GM18502 (cell line): ENCODE results near the gene PTGFRN.

Experiments used
- ATAC-seq: cut with Tn5 transposase; IDR thresholded peaks from one replicate; pipeline ENCODE4 v1.9.1; 2021; ENCODE audit warnings: mild to moderate bottlenecking; ENCODE audit not compliant: unreplicated experiment, poor library complexity

The PTGFRN gene

DNA sequence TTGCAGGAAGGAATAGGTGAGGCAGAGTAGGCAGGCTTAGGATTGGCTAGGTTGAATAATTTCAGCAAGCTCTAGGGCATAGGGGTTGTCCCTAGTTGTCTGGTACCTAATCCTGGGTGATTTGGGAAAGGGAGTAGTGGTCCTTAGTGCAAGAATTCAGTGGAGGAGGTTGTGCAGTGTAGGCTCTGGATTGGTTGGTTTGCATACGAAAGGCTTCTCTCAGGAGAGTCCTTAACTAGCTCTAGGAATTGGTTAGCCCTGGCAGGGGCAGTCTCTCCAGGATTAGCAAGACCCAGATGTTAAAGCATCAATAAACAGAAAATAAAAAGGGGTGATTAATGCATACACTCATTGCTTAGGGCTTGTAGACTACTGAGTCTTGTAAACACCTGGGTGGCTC, 82.2 kb downstream of the PTGFRN start:
- no peak for ATAC-seq

GRCh38 chr1:116993286-116993685, 83.6 kb downstream of the PTGFRN start:
- ATAC-seq = no peak

DNA sequence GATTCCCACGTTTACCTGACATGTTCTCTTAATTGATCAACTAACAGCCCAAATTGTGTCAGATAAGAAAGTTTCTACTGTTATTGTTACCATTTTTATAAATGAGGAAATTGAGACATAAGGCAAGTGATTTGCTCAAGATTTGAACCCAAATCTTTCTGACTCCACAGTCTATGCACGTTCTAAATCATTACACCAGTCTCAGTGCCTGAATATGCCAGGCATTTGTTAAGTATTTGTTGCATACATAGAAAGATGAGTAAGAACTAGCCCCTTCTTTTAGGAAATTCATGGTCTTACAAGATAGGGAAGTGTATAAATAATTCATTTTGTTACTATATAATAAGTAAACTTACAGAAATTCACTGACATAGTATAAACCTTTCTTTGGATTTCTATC, 84.7 kb downstream of the PTGFRN start:
- no peak for ATAC-seq

DNA sequence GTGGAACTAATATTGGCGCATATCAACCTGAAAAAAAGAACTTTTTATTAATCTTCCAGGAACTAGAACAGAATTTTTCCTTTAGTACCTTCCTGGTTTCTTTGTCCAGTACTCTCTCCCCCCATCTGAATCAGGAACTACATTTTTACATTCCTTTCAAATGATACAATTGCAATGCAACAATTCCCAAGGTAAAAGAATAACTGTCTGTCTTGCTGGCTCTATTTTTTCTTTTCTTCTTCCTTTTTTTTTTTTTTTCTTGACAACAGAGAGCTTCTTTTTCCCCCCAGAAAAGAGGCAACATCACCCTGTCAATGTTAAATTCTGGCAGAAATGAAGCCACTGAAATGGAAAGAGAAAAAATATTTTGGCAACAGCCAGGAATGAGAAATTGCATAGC, 87.3 kb downstream of the PTGFRN start:
- ATAC-seq = no peak

DNA sequence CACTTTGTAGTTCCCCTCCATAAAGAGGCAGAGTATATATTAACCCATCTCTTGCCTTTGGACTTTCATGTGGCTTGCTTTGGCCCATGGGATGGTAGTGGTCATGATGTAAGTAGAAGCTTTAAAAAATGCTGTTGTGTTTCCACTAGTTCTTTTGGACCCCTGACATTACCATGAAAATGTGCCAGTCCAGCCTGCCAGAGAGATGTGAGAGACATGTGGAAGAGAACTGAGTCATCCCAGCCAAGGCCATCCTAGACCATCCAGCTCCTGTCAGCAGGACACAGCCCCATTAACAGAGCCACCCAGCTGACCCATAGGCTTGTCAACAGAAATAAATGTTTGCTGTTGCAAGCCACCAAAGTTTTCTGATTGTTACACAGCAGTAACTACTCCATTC, 87.9 kb downstream of the PTGFRN start:
- ATAC-seq = no peak

GRCh38 chr1:116999596-116999995, 89.9 kb downstream of the PTGFRN start:
- no peak for ATAC-seq

- no peak for ATAC-seq
Measured at GRCh38 chr1:117000142-117000541, 90.4 kb downstream of the PTGFRN start.

- peak; percentile 97 for ATAC-seq
Measured at GRCh38 chr1:117001254-117001927, 91.7 kb downstream of the PTGFRN start, which contains the start of gene CD101. CD101 (plus strand) TSS chr1:117001760; CDS start chr1:117001818, 58 bp downstream.

- no peak for ATAC-seq
Measured at GRCh38 chr1:117003223-117003875, 93.6 kb downstream of the PTGFRN start.

GRCh38 chr1:117007719-117008013, 98.0 kb downstream of the PTGFRN start:
- ATAC-seq = no peak

DNA sequence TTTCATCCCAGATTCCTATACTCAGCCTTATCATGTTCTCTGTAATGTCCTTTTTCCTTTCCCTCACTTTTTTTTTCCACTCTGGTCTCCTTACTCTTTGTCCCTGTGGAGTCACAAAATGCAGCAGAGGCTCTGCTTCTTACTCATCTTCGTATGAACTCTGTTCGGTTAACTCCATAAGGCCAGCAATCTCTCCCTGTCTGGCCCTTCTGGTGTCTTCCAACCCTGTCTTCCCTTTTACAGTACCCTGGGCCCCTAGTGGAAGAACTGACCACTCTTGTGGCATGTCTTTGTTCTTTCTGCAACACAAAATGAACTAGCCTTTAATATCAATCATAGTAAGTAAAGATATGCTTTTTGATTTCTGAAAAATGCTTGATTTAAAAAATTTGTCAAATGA, 98.9 kb downstream of the PTGFRN start:
- ATAC-seq = no peak

GRCh38 chr1:117009132-117009531, 99.4 kb downstream of the PTGFRN start:
- ATAC-seq = no peak

DNA sequence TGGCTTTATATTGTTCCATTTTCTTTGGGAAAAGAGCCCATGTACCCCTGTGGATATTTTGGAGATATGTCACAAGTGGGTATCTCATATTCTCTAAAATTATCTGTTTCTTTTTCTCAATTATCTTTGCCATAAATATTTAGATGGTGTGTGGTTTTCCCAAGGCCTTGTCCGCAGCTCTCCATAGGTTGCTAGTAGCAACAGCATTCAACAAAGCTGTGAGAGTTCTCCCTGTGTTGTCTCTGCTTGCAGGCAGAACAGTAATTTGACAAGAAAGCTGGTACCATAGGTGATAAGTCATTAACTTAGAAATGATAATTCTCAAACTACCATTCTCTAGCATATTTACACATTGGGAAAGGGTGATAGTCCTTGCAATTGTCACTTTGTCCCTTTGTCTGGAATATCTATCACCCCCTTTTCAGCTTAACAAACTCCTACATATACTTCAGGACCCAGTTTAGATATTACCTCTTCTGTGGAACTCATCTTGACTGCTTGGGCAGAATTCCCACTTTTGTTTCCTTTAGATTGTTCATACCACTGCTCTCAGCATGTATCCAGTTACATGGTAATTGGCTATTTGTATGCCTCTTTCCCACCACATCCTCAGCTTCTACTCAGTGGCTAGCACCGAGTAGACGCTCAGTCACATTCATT, 100.7 kb downstream of the PTGFRN start:
- ATAC-seq = no peak

- no peak for ATAC-seq
Measured at GRCh38 chr1:117011334-117011733, 101.6 kb downstream of the PTGFRN start.

DNA sequence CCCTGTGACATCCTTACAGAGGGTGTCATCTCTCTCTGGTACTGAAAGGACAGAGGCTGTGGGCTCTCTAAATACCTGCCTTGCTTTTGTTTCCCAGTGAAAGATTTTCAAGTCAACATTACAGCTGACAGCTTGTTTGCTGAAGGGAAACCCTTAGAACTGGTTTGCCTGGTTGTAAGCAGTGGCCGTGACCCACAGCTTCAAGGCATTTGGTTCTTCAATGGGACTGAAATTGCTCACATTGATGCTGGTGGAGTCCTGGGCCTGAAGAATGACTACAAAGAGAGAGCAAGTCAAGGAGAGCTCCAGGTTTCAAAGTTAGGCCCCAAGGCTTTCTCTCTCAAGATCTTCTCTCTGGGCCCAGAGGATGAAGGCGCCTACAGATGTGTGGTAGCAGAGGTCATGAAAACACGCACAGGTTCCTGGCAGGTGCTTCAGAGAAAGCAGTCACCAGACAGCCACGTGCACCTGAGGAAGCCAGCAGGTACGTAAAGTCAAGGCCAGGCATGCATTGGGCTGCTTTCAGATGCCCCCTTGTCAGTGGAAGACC, 103.7 kb downstream of the PTGFRN start:
- ATAC-seq = no peak

GRCh38 chr1:117014209-117014608, 104.5 kb downstream of the PTGFRN start:
- no peak for ATAC-seq

GRCh38 chr1:117015724-117016123, 106.0 kb downstream of the PTGFRN start:
- no peak for ATAC-seq

- no peak for ATAC-seq
Measured at GRCh38 chr1:117017062-117017461, 107.3 kb downstream of the PTGFRN start.

DNA sequence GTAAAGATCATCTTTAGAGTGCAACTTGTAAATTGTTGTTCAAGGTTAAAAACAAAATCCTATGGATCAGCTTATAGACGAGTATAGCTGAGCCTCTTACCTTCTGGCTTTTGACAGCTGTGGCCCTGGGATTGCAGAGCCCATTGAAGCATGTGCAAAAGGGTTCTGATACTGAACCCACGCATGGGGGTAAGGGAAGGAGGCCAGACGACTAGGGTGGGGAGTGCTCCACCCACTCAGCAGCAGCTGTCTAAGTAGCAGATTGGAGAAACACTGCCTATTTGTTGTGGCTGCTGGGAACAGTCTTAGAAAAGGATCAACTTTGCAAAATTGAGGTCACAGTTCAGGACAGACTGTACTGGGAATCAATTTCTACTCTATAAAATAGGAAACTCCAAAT, 107.9 kb downstream of the PTGFRN start:
- ATAC-seq = peak; percentile 69

DNA sequence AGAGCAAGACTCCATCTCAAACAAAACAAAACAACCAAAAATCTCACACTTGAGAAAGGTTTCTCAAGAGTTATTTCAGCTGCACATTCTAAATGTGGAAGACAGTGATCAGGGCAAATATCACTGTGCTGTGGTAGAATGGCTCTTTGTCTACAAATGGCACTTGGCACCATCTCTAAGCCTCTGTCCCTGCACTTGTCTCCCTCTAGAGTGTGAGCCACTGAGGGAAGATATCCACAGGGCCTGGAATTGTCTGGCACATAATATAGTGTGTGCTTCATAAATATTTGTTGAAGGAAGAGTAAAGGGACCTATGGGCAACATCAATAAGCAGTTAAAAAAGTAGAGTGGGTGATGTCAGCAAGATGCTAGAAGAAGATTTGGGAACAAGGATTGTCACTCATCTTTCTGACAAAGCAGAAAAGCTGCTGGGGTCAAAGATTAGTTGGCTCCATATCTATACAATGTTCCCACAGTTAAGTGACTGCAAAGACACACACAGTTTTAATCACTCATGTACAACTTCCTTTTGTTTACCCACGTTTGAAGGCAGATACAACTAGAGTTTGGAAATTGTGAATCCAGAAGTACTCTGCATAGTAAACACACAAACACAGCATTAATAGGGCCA, 110.9 kb downstream of the PTGFRN start:
- ATAC-seq = no peak

- ATAC-seq = no peak
Measured at GRCh38 chr1:117022114-117022513, 112.4 kb downstream of the PTGFRN start.
